ENCODE data around the gene SCUBE3. TPM values are rescaled to one million over a fixed set of nuclear protein-coding genes. Genes with fewer than 3 reads are reported as not detected.

SCUBE3 gene
- total RNA-seq = 3.4 and 17.0 TPM in 2 replicates

DNA sequence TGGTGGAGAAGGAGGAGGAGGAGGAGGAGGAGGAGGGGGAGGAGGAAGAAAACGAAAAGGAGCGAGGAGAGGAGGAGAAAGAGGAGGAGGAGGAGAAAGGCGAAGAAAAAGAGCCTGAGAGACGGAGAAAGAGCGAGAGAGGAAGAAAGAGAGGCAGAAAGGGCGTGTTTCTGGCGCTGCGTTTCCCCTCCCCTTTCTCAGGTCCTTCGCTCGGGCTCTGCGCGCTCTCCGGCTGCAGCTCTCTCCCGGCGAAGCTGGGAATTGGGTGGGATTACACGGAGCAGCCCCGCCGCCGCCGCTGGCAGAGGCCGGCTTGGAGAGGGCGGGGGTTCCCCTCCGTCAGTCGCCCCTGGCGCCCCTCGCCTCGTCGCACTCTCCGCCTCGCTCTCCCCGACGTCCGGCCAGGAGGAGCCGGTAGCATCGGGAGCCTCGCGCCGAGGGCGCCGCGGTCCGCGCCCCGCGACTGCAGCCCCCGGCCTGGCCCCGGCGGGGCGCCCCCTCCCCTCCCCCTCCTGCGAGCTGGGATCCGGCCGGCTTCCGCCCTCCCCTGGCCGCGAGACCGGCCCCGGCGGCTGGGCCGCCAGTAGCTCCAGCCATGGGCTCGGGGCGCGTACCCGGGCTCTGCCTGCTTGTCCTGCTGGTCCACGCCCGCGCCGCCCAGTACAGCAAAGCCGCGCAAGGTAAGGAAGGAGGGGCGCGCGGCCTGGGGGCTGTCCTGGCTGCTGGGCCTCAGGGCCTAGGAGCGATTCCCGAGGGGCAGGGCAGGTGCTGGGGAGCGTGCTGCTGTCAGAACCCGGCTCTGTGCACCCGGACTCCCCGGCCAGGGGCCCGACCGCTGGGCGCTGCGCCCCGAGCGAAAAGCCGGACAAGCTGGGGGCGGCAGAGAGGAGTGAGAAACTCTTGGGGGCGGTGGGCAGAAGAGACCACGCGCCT is at the start of gene SCUBE3:
TSS of gene SCUBE3 (plus strand) at position 133 of the 933 bp plus-strand sequence. CDS start at position 596, 463 bp downstream.

DNA sequence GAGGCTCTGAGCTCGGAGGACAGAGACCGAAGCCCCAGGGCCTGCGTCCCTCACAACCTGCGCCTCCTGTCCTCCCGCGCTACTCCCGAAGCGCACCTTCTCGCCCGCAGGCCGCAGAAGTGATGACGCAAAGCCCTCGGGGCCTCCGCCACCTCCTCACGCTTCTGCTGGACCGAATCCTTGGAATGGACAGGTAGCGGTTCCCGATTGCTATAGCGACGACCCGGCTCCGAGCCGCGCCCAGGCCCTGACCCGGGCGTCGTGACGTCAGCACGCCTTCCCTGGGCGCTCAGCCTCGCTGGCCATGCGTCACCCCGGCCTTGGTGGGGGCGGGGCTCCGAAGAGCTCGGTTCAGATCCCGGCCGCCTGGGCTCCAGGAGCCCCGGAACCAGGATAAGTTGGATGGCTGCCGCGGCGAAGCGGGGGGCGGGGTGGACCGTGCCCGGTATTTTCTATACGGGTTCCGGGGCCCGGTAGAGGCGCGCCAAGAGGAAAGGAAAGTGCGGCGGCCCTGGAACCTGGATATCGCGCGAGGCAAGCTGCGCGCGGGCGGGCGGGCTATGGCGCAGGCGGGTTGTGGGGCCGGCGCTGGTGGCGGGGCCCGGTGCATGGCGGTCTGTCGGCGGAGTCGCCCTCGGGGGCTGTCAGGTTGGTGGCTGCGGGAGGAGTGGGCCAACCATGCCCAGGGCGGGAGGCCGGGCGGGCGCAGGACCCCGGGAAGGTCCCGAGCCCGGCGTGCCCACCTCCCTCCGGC is 45.6 kb downstream of the SCUBE3 start, which contains the start of gene ZNF76:
TSS of gene ZNF76 (plus strand) at position 542 of the 754 bp plus-strand sequence. CDS start 21,417 bp downstream, outside the sequence.

GRCh38 chr6:35297601-35298481 is 84.1 kb downstream of the SCUBE3 start, which contains the start of gene DEF6:
Gene DEF6, plus strand, starts transcription at chr6:35297818. Its CDS starts 39 bp downstream, at chr6:35297857.

Other genes starting within 250 kb of the SCUBE3 start
- gene TCP11, start 72.6 kb upstream of the SCUBE3 start, total RNA-seq = 0.11 and 0.26 TPM in 2 replicates
- gene ZNF76, start 45.8 kb downstream of the SCUBE3 start, total RNA-seq = 11.8 and 15.4 TPM in 2 replicates
- gene DEF6, start 83.9 kb downstream of the SCUBE3 start, total RNA-seq = 0.86 and 1.3 TPM in 2 replicates
- 7.7 and 9.0 TPM in 2 replicates for gene PPARD, start 128.6 kb downstream of the SCUBE3 start, total RNA-seq
- 4.4 and 5.5 TPM in 2 replicates for gene FANCE, start 238.4 kb downstream of the SCUBE3 start, total RNA-seq

Data from articular chondrocyte of knee joint (primary cell).